Measurements from ENCODE around the gene MSMO1.
"Not testable (repeated sequence)": the region's sequence is repeated elsewhere in the genome, so short reads cannot be mapped to it uniquely, and the experiment has no call there.

The MSMO1 gene

DNA sequence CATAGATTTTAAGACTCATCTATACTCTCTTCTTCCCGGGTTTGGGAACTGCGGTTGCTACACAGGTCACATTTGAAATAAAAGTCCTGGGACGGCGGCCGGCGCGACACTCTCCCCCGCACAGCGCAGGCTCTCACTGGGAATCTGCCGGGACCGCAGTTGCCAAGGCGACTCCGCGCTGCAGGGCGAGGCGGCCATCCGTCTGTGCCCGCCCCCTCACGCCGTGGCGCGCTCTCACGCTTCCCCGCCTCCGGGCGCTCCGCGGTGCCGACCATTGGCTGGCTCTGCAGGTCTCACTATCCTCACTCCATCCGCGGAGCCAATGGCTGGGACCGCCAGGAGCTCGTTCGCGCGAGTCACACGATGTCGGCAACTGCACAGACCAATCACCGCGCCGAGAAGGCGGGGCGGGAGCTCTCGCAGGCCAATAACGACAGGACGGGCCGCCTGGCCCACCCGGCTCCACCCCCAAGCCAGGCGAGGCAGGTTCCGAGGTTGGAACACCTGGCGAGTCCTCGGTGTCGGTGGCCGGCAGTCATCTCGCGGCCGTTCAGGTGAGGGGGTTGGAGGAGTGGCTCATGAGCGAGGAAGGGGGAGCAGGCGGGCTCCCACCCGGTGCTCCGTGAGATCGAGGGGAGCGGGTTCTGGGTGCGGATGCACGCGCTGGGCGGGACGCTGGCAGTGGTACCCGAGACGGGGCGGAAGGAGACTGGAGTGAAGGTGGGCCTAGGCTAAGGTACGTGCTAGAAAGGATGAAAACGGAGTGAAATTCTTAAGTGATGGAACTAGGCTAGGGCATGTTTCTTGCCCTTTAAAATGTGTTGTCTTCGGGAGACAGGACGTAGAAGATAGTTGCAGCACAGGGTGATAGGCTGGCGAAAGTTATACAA is at the start of gene MSMO1:
TSS of gene MSMO1 (plus strand) at position 459 of the 890 bp plus-strand sequence. CDS start 5,702 bp downstream, outside the sequence.
- in situ Hi-C loops (cut with MboI; ENCODE audit: low sequenced_read_pairs), result no loop called here

DNA sequence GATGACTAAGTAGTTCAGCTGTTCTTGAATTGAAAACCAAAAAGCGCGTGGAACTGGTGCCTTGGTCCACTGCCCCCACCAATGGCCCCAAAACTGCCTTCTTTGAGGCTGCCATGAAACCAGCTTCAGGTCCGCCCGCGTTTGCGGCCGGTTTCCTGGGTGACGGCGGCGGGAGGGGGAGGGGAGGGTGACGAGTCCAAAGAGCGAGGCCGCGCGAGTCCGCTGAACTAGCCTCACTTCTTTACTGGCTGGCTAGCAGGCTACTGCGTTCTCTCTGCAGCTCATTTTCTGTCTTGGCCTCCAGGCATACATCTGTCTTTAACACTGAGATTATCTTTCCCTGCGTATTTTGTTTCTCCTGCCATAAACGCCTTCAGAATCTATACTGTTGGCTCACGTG is 47.9 kb upstream of the MSMO1 start:
- in situ Hi-C loops (cut with MboI; ENCODE audit: low sequenced_read_pairs), result not testable (repeated sequence)

DNA sequence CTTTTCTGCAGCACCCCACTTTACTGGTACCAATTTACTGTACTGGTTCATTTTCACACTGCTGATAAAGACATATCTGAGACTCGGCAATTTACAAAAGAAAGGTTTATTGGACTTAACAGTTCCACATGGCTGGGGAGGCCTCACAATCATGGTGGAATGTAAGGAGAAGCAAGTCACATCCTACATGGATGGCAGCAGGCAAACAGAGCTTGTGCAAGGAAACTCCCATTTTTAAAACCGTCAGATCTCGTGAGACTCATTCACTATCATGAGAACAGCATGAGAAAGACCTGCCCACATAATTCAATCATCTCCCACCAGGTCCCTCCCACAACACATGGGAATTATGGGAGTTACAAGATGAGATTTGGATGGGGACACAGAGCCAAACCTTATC is 42.8 kb upstream of the MSMO1 start:
- in situ Hi-C loops (cut with MboI; ENCODE audit: low sequenced_read_pairs), result not testable (repeated sequence)

DNA sequence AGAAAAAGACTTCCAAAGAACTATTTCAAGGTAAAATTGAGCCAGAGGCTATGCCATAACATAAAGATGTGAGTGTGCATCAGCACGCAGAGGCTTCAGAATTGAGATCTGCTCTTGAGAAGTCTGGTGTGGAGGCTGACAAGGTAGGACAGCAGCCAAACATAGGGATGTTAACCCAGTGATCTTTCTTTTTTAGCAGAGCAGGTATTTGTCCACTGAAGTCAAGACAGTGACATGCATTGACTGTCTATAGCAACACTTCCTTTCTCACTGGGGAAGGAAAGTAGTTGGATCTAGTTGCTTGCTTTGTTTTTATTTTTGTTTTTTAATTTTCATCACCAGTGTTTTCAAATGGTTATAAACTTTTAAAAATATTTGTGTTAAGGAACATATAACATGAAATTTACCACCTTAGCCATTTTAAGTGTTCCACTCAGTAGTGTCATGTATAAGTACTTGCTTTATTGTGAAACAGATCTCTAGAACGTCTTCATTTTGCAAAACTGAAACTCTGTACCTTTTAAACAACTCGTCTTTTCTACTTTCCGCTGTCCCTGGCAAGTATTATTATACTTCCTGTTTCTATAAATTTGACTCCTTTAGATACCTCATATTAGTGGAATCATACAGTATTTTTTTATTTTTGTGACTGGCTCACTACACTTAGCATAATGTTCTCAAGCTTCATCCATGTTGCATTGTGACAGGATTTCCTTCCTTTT is 40.7 kb upstream of the MSMO1 start:
- in situ Hi-C loops (cut with MboI; ENCODE audit: low sequenced_read_pairs), result not testable (repeated sequence)

DNA sequence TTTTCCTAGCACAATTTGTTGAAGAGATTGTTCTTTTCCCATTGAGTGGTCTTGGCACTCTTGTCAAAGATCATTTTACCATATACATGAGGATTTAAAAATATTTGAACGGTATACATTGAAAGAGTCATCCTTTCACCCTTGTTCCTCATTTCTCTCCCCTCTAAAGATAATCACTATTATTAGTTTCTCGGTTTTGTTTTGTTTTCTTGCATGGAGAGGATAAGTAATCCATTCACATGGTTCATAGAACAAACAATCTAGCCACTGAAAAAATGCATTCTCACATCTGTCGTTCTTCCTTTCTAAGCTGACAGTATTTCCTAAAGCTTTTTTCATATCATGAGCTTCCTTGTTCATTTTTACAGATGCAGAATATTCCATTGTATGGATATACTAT is 39.2 kb upstream of the MSMO1 start:
- in situ Hi-C loops (cut with MboI; ENCODE audit: low sequenced_read_pairs), result no loop called here

DNA sequence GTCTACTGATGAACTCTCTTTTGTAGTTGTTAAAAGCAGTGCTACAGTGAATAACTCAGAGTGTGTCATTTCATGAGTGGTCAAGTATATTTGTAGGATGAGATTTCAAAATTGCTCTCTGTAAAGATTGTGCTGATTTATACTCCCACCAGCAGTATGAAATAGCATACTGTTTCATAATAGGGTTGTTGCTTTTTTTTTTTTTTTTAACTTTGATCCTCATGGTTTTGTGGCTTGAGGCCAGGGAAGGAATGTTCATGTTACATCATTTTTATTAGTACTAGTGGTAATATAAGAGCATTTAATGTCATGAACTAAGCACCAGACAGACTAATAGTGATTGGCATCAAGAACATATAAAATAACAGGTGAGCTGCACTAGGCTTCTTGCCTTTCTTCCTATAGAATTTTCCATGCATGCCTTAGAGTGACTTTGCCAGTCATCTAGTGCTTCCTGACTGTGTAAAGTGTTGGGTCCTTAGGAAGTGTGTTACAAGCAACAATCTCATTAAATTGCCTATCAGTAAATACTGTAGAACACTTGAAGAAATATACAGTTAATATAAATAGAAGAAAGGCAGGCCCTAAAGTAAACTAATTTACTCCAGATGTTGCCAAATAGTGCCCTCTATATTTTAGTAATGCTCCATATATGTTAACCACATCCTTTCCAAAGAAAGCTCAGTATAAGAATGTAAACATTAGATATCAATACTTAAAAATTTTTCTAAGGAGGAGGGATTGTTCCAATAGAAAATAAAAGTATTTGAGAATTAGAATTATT is 38.6 kb upstream of the MSMO1 start:
- in situ Hi-C loops (cut with MboI; ENCODE audit: low sequenced_read_pairs), result no loop called here

DNA sequence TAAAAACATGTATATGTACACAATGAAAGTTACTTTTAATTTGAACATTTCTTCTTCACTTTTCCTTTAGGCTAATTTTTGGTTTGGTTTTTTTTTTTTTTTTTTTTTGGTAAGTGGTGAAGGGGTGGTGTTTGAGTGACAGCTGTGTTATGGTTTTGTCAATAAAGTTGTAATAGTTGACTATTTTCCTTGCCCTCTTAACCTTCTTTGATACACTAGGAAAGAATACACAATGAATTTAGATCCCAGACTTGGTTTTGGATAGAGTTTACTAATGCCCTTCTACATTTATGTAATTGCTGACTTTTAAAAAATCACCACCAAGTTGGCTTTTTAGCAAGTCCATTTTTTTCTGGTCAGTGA is 38.1 kb upstream of the MSMO1 start:
- in situ Hi-C loops (cut with MboI; ENCODE audit: low sequenced_read_pairs), result no loop called here

DNA sequence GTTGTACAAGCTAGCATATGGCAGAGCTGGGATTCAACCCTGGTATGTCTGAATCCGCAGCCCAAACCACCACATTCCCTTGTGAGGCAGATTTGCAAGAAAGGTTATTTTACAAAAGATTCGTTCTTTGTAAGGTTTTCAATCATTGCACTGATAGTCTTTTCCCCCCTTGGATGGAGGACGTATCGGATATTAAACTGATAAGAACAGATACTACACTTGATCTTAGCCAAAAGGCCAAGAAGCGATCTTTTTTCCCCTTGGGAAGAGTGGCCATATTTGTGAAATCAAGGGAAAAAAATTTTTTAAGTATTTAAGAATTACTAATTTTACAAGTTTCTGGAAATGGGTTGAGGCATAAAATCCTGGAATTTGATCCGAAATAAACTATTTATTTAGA is 34.4 kb upstream of the MSMO1 start:
- in situ Hi-C loops (cut with MboI; ENCODE audit: low sequenced_read_pairs), result no loop called here

DNA sequence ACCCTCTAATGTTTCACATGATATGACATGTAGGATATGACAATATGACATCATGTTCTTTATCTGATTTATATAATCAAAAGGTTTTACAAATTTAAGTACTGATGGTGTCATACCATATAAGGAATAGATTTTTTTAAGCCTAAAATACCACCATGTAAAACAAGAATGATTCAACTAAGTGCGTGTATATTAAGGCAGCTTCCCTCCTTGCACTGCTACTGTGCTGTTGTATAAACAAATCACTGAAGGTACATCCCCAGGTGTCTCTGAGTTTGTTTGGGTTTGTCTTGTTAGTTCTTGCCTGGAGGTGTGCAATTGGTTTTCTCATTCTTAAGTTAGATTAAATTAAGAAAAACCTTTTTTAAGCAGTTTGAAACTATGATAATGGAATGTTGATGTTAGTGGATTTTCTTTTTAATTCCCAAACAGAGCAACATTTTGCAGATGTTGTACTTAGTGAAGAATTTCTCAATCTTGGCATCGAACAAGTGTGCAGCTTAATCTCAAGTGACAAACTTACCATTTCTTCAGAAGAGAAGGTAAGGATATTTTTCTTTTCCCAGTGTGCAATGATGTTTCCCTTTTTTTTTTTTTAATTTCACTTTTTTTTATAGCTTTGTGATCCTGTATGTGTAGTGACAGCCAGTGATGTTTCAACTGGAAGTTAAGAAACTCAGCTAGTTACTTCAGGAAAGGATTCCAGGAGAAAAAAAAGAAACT is 33.4 kb upstream of the MSMO1 start:
- in situ Hi-C loops (cut with MboI; ENCODE audit: low sequenced_read_pairs), result no loop called here

DNA sequence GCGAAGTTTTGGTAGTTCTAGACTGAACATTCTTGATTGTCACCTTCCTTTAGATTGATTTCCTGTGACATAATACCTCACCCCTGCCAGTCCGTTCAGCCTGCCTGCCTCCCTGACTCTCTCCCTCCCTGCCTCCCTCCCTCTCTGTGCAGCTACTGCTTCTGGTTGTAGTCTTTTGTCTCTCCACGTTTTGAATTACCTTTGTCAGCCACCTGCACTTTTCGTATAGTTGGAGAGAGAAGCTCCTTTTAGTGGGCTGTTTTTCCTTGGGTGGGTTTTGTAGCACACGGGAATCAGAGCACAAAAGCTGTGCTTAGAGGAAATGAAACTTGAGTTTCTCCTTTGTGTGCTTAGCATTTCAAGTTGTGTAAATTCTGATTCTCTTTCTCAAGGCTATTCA is 32.6 kb upstream of the MSMO1 start:
- in situ Hi-C loops (cut with MboI; ENCODE audit: low sequenced_read_pairs), result no loop called here

DNA sequence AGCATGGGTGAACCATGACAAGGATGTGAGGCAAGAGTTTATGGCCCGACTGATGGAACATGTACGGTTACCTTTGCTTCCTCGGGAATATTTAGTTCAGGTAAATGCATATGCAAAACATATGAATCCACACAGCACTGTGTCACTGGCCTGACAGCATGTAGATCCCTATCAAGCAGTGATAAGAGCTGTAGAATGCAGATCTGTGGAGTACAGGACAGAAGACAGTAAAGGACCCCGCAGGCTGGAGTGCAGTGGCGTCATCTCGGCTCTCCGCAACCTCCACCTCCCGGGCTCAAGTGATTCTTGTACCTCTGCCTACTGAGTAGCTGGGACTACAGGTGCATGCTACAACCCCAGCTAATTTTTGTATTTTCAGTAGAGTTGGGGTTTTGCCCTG is 29.8 kb upstream of the MSMO1 start:
- in situ Hi-C loops (cut with MboI; ENCODE audit: low sequenced_read_pairs), result no loop called here

DNA sequence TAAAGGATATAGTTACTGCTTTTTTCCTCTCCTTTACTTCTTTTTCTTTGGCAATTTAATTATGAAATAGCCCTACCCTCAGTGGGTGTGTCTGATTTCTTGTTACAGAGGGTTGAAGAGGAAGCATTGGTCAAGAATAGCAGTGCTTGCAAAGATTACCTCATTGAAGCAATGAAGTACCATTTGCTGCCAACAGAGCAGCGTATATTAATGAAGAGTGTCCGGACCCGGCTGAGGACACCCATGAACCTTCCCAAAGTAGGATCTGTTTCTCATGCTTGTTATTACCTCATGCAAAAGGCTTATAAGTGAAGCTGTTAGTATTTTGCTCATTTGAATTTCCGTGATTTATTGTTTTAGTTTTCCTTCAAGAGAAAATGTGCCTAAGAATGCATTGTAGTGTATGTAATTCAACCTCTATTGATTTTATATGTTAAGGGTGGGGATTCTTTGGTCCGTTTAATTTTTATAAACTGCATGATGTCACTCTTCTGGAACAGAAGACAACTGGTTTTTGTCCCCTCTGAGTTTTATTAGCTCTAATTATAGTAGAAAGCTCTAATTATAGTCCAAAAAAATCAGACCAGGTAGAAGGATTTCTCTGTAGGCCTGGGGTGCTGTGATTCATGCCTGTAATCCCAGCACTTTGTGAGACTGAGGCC is 27.9 kb upstream of the MSMO1 start:
- in situ Hi-C loops (cut with MboI; ENCODE audit: low sequenced_read_pairs), result no loop called here

DNA sequence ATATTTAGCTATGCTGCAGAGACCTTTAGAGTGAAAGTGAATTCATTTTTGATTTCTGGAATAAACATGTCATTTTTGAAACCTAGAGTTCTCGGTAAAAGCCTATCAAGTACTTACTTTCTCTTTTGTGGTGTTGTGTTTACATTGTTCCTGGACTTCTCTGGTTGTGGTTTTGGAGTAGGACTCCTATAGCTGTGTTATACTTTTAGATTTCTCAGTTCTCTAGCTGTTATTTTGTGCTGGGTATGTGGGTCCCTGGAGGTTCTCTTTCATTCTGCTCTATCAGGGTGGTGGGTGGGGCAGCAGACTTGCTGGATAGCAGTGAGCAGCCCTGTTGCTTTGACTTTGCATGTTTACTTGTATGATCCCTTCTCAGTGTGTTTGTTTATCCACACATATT is 25.6 kb upstream of the MSMO1 start:
- in situ Hi-C loops (cut with MboI; ENCODE audit: low sequenced_read_pairs), result no loop called here

DNA sequence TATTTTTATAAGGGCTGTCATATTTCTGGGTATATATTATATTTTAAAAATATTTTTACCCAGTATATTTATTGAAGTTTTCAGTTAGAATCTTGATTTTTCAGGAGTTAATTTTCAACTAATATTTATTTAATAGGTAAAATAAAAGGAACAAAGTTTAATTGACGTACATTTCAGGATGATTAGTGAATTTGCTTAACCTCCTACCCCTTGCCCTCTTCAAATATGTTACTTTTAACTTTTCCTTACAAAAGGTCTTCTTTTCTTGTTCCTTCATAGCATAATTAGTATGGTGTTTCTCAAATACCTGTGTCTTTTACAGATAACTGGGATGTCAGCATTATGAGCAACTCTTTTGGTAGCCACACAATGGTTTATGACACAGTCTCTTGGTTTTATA is 24.8 kb upstream of the MSMO1 start:
- in situ Hi-C loops (cut with MboI; ENCODE audit: low sequenced_read_pairs), result no loop called here

DNA sequence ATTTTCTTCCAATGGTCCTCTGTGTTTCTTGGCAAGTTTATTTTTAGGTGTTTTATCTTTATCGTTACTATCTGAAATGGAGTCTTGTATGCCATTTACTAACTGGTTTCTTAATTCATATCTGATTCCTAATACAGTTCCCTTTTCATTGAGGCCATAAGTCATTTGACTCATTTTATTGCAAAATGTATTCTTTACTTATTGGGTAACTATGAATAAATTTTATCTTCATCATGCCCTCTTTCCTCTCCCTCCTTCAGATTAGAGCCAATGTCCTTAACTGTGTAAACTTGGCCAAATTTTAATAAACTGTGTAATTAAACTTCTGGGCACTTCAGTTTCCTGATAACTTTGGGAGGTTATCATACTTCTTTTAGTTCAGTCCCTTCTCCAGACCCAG is 19.3 kb upstream of the MSMO1 start:
- in situ Hi-C loops (cut with MboI; ENCODE audit: low sequenced_read_pairs), result no loop called here

DNA sequence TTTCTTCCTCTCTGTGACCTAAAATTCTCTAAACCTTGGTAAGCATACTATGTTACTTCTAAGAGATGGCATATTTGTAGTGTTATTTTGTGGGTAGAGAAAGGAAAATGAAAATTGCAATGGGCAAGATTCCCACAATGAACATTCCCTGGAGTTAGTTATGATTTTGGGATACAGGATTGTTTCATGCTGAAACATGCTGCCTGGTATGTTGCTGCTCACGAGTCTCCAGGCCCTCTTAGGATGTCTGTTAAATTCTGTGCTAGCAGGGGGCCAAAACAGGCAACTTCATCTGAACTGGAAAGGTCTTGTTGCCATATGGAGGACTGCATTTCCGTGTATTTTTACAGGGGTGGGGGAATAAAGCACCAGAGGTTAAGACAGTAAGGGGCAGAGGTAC is 18.9 kb upstream of the MSMO1 start:
- in situ Hi-C loops (cut with MboI; ENCODE audit: low sequenced_read_pairs), result no loop called here

DNA sequence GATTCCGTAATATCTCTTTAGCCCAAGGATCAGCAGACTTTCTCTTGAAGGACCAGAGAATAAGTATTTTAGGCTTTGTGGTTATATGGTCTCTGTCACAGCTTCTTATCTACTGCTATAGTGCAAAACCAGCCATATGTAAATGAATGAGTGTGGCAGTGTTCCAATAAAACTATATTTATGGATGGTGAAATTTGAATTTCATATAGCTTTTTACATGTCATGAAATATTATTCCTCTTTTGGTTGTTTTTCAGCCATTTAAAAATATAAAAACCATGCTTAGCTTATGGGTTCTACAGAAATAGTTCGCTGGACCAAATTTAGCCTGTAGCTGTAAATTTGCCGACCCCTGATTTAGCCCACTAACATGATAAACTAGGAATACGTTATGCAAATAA is 18.0 kb upstream of the MSMO1 start:
- in situ Hi-C loops (cut with MboI; ENCODE audit: low sequenced_read_pairs), result no loop called here

DNA sequence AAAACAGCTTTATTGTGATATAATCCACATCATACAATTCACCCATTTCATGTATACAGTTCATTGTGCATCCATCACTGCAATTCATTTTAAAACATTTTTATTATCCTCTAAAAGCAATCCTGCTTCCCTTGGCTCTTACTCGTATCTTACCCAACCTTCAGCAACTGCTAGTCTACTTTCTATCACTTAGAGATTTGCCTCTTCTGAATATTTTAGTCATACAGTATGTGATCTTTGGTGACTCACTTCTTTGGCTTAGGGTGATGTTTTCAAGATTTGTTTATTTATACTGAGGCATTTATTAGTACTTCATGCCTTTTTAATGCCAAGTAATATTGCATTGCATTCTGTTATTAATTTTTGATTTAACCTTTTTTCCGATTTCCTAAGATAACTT is 15.0 kb upstream of the MSMO1 start:
- in situ Hi-C loops (cut with MboI; ENCODE audit: low sequenced_read_pairs), result no loop called here

DNA sequence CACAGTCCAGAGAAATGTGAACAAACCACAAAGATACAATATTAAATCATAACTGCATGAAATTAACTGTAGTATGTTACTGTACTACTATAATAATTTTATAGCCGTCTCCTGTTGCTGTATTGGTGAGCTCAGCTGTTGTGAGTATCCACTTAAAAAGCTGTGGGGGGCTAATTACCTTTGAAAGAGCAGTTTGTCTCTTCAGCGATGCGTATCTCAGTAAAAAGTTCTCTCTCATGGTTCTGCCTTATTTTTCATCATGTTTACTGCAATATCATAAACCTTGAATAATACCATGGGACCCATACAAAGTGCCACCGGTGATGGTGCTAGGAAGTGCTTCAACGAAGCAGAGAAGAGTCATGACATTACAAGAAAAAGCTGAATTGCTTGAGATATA is 8.4 kb upstream of the MSMO1 start:
- in situ Hi-C loops (cut with MboI; ENCODE audit: low sequenced_read_pairs), result no loop called here

DNA sequence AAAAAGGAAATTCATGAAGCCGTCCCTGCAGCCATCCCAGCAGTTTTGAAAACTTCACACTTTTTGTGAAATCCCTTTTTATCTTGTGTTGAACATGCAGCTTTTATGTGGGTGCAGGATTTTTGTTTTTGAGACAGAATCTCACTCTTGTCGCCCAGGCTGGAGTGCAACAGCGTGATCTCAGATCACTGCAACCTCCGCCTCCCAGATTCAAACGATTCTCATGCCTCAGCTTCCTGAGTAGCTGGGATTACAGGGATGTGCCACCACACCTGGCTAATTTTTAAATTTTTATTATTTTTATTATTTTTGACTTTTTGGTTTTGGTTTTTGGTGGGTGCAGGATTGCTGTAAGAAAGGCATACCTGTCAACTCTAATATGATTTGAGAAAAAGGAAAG is 8.0 kb upstream of the MSMO1 start:
- in situ Hi-C loops (cut with MboI; ENCODE audit: low sequenced_read_pairs), result no loop called here
